ENCODE data around the gene BTG3. TPM values are rescaled to one million over a fixed set of nuclear protein-coding genes. Genes with fewer than 3 reads are reported as not detected.
A peak's percentile ranks its signal among the peaks of the same experiment; 100 is the strongest.

The BTG3 gene
- total and polyA plus RNA-seq, 11 donors: 2.6 to 16.1 (median 6.4) TPM

GRCh38 chr21:17640821-17641220 lies 28.1 kb upstream of the BTG3 start:
- H3K36me3 ChIP-seq: no peaks in the 10 kb centered on the region
- no peak for TF ChIP-seq POLR2A (IDR thresholded peaks at IDR 0.05)
- TF ChIP-seq CTCF (IDR thresholded peaks at IDR 0.05): no peak
- intact Hi-C loops (cut with DNase I): no loop called here
- DNase-seq (no peak), ATAC-seq (no peak)
- peaks cover 0 to 12% (median 0%) of the 10 kb centered on the region in 12 donors for H3K9me3 ChIP-seq
- H3K4me3 ChIP-seq: no peak overlapping the region
- no peak overlapping the region for H3K27ac ChIP-seq
- H3K27me3 ChIP-seq: no peaks in the 10 kb centered on the region
- no peaks in the 10 kb centered on the region for H3K4me1 ChIP-seq
- 79 to 91% (median 87%) methylated on average over 2 of the region's 2 CpGs for WGBS, 4 donors

GRCh38 chr21:17636711-17637110 lies 24.0 kb upstream of the BTG3 start:
- TF ChIP-seq CTCF (IDR thresholded peaks at IDR 0.05) (no peak), POLR2A (IDR thresholded peaks at IDR 0.05) (no peak)
- Histone ChIP-seq H3K4me1 (no peaks in the 10 kb centered on the region), H3K27me3 (no peaks in the 10 kb centered on the region), H3K9me3 (peaks cover 0 to 12% (median 0%) of the 10 kb centered on the region in 12 donors), H3K27ac (no peak overlapping the region), H3K4me3 (no peak overlapping the region), H3K36me3 (no peaks in the 10 kb centered on the region)
- intact Hi-C loops (cut with DNase I): no loop called here
- peak in 2 of 5 donors; percentile 34 to 37 for DNase-seq
- ATAC-seq: peak in 3 of 4 donors; percentile 54 to 68 (median 61)
- WGBS, 4 donors: 71 to 94% (median 80%) methylated on average over 4 of the region's 4 CpGs

GRCh38 chr21:17631195-17631594 lies 18.5 kb upstream of the BTG3 start:
- 51 to 69% (median 52%) methylated on average over 4 of the region's 4 CpGs for WGBS, 4 donors
- ATAC-seq (no peak), DNase-seq (no peak)
- no peak overlapping the region for H3K4me3 ChIP-seq
- intact Hi-C loops (cut with DNase I): no loop called here
- no peaks in the 10 kb centered on the region for H3K9me3 ChIP-seq
- H3K27ac ChIP-seq: no peak overlapping the region
- H3K36me3 ChIP-seq: no peaks in the 10 kb centered on the region
- TF ChIP-seq CTCF (IDR thresholded peaks at IDR 0.05) (no peak), POLR2A (IDR thresholded peaks at IDR 0.05) (no peak)
- H3K4me1 ChIP-seq: peaks cover 0 to 6% (median 0%) of the 10 kb centered on the region in 12 donors
- H3K27me3 ChIP-seq: no peaks in the 10 kb centered on the region

- H3K4me1 ChIP-seq: no peaks in the 10 kb centered on the region
- H3K27me3 ChIP-seq: no peaks in the 10 kb centered on the region
- no peaks in the 10 kb centered on the region for H3K9me3 ChIP-seq
- H3K27ac ChIP-seq: no peak overlapping the region
- H3K4me3 ChIP-seq: no peak overlapping the region
- no peaks in the 10 kb centered on the region for H3K36me3 ChIP-seq
- TF ChIP-seq CTCF (IDR thresholded peaks at IDR 0.05): no peak
- TF ChIP-seq POLR2A (IDR thresholded peaks at IDR 0.05): no peak
- 74 to 84% (median 80%) methylated on average over 2 of the region's 2 CpGs for WGBS, 4 donors
- intact Hi-C loops (cut with DNase I): no loop called here
- no peak for ATAC-seq
- no peak for DNase-seq
Observed at GRCh38 chr21:17622018-17622417, 9.3 kb upstream of the BTG3 start.

Measured in heart left ventricle (tissue), 16 donors.